ENCODE results near the gene INSYN1.

Gene INSYN1

GRCh38 chr15:73724212-73724611 is 28.9 kb downstream of the INSYN1 start:
- H3K4me3 ChIP-seq (ENCODE audit: low read depth in 1 of 2, low read length in 2 of 2): no peak overlapping the region
- no peaks in the 10 kb centered on the region for H3K9me3 ChIP-seq (ENCODE audit: low read length)
- no peaks in the 10 kb centered on the region for H3K36me3 ChIP-seq (ENCODE audit: insufficient read depth, low read length)
- no peak overlapping the region for H3K27ac ChIP-seq (ENCODE audit: low read depth, low read length)
- no peak overlapping the region for H3K9ac ChIP-seq (ENCODE audit: low read length)
- no peaks in the 10 kb centered on the region for H3K27me3 ChIP-seq (ENCODE audit: control insufficient read depth in 1 of 2, insufficient read depth in 2 of 2, low read length in 2 of 2)
- no peaks in the 10 kb centered on the region for H3K4me1 ChIP-seq (ENCODE audit: insufficient read depth, low read length)

- Histone ChIP-seq H3K9me3 (ENCODE audit: low read length) (no peaks in the 10 kb centered on the region), H3K4me1 (ENCODE audit: insufficient read depth, low read length) (no peaks in the 10 kb centered on the region), H3K27ac (ENCODE audit: low read depth, low read length) (no peak overlapping the region), H3K27me3 (ENCODE audit: control insufficient read depth in 1 of 2, insufficient read depth in 2 of 2, low read length in 2 of 2) (no peaks in the 10 kb centered on the region), H3K9ac (ENCODE audit: low read length) (no peak overlapping the region), H3K36me3 (ENCODE audit: insufficient read depth, low read length) (no peaks in the 10 kb centered on the region), H3K4me3 (ENCODE audit: low read depth in 1 of 2, low read length in 2 of 2) (no peak overlapping the region)
These were observed 30.0 kb downstream of the INSYN1 start for GRCh38 chr15:73723191-73723590.

GRCh38 chr15:73722425-73722824 is 30.7 kb downstream of the INSYN1 start:
- H3K9ac ChIP-seq (ENCODE audit: low read length): no peak overlapping the region
- no peaks in the 10 kb centered on the region for H3K9me3 ChIP-seq (ENCODE audit: low read length)

GRCh38 chr15:73718694-73719093 is 34.5 kb downstream of the INSYN1 start:
- no peak overlapping the region for H3K27ac ChIP-seq (ENCODE audit: low read depth, low read length)
- no peaks in the 10 kb centered on the region for H3K27me3 ChIP-seq (ENCODE audit: control insufficient read depth in 1 of 2, insufficient read depth in 2 of 2, low read length in 2 of 2)
- no peak overlapping the region for H3K4me3 ChIP-seq (ENCODE audit: low read depth in 1 of 2, low read length in 2 of 2)
- no peaks in the 10 kb centered on the region for H3K4me1 ChIP-seq (ENCODE audit: insufficient read depth, low read length)
- peaks cover 9% of the 10 kb centered on the region for H3K36me3 ChIP-seq (ENCODE audit: insufficient read depth, low read length)
- no peaks in the 10 kb centered on the region for H3K9me3 ChIP-seq (ENCODE audit: low read length)
- H3K9ac ChIP-seq (ENCODE audit: low read length): no peak overlapping the region

More at GRCh38 chr15:73722425-73722824, 30.7 kb downstream of the INSYN1 start:
- H3K27ac ChIP-seq (ENCODE audit: low read depth, low read length): no peak overlapping the region
- H3K4me1 ChIP-seq (ENCODE audit: insufficient read depth, low read length): no peaks in the 10 kb centered on the region
- H3K27me3 ChIP-seq (ENCODE audit: control insufficient read depth in 1 of 2, insufficient read depth in 2 of 2, low read length in 2 of 2): no peaks in the 10 kb centered on the region
- no peak overlapping the region for H3K4me3 ChIP-seq (ENCODE audit: low read depth in 1 of 2, low read length in 2 of 2)
- no peaks in the 10 kb centered on the region for H3K36me3 ChIP-seq (ENCODE audit: insufficient read depth, low read length)

GRCh38 chr15:73717802-73718201 is 35.3 kb downstream of the INSYN1 start:
- peaks cover 18% of the 10 kb centered on the region for H3K36me3 ChIP-seq (ENCODE audit: insufficient read depth, low read length)
- H3K27ac ChIP-seq (ENCODE audit: low read depth, low read length): no peak overlapping the region
- no peaks in the 10 kb centered on the region for H3K27me3 ChIP-seq (ENCODE audit: control insufficient read depth in 1 of 2, insufficient read depth in 2 of 2, low read length in 2 of 2)
- H3K9ac ChIP-seq (ENCODE audit: low read length): no peak overlapping the region
- H3K4me1 ChIP-seq (ENCODE audit: insufficient read depth, low read length): no peaks in the 10 kb centered on the region
- no peaks in the 10 kb centered on the region for H3K9me3 ChIP-seq (ENCODE audit: low read length)
- H3K4me3 ChIP-seq (ENCODE audit: low read depth in 1 of 2, low read length in 2 of 2): no peak overlapping the region

- no peaks in the 10 kb centered on the region for H3K4me1 ChIP-seq (ENCODE audit: insufficient read depth, low read length)
- peaks cover 18% of the 10 kb centered on the region for H3K36me3 ChIP-seq (ENCODE audit: insufficient read depth, low read length)
- no peak overlapping the region for H3K9ac ChIP-seq (ENCODE audit: low read length)
- H3K4me3 ChIP-seq (ENCODE audit: low read depth in 1 of 2, low read length in 2 of 2): no peak overlapping the region
- no peak overlapping the region for H3K27ac ChIP-seq (ENCODE audit: low read depth, low read length)
- H3K9me3 ChIP-seq (ENCODE audit: low read length): no peaks in the 10 kb centered on the region
- no peaks in the 10 kb centered on the region for H3K27me3 ChIP-seq (ENCODE audit: control insufficient read depth in 1 of 2, insufficient read depth in 2 of 2, low read length in 2 of 2)
These were observed 35.9 kb downstream of the INSYN1 start for GRCh38 chr15:73717206-73717605.

- Histone ChIP-seq H3K36me3 (ENCODE audit: insufficient read depth, low read length) (peaks cover 20% of the 10 kb centered on the region), H3K27me3 (ENCODE audit: control insufficient read depth in 1 of 2, insufficient read depth in 2 of 2, low read length in 2 of 2) (no peaks in the 10 kb centered on the region), H3K27ac (ENCODE audit: low read depth, low read length) (no peak overlapping the region), H3K4me3 (ENCODE audit: low read depth in 1 of 2, low read length in 2 of 2) (no peak overlapping the region), H3K4me1 (ENCODE audit: insufficient read depth, low read length) (no peaks in the 10 kb centered on the region), H3K9me3 (ENCODE audit: low read length) (no peaks in the 10 kb centered on the region), H3K9ac (ENCODE audit: low read length) (no peak overlapping the region)
These were observed 36.7 kb downstream of the INSYN1 start for GRCh38 chr15:73716417-73716816.

- H3K4me3 ChIP-seq (ENCODE audit: low read depth in 1 of 2, low read length in 2 of 2): no peak overlapping the region
- no peaks in the 10 kb centered on the region for H3K9me3 ChIP-seq (ENCODE audit: low read length)
- H3K4me1 ChIP-seq (ENCODE audit: insufficient read depth, low read length): no peaks in the 10 kb centered on the region
- no peak overlapping the region for H3K27ac ChIP-seq (ENCODE audit: low read depth, low read length)
- peaks cover 30% of the 10 kb centered on the region for H3K36me3 ChIP-seq (ENCODE audit: insufficient read depth, low read length)
- H3K27me3 ChIP-seq (ENCODE audit: control insufficient read depth in 1 of 2, insufficient read depth in 2 of 2, low read length in 2 of 2): no peaks in the 10 kb centered on the region
- H3K9ac ChIP-seq (ENCODE audit: low read length): no peak overlapping the region
These were observed 37.7 kb downstream of the INSYN1 start for GRCh38 chr15:73715417-73715816.

- Histone ChIP-seq H3K4me3 (ENCODE audit: low read depth in 1 of 2, low read length in 2 of 2) (no peak overlapping the region), H3K9me3 (ENCODE audit: low read length) (no peaks in the 10 kb centered on the region), H3K27ac (ENCODE audit: low read depth, low read length) (no peak overlapping the region), H3K9ac (ENCODE audit: low read length) (no peak overlapping the region), H3K27me3 (ENCODE audit: control insufficient read depth in 1 of 2, insufficient read depth in 2 of 2, low read length in 2 of 2) (no peaks in the 10 kb centered on the region), H3K4me1 (ENCODE audit: insufficient read depth, low read length) (no peaks in the 10 kb centered on the region), H3K36me3 (ENCODE audit: insufficient read depth, low read length) (peaks cover 34% of the 10 kb centered on the region)
These were observed 38.4 kb downstream of the INSYN1 start for GRCh38 chr15:73714695-73715301.

GRCh38 chr15:73712107-73712506 is 41.0 kb downstream of the INSYN1 start:
- Histone ChIP-seq H3K9ac (ENCODE audit: low read length) (no peak overlapping the region), H3K4me1 (ENCODE audit: insufficient read depth, low read length) (no peaks in the 10 kb centered on the region), H3K9me3 (ENCODE audit: low read length) (no peaks in the 10 kb centered on the region), H3K27ac (ENCODE audit: low read depth, low read length) (no peak overlapping the region), H3K27me3 (ENCODE audit: control insufficient read depth in 1 of 2, insufficient read depth in 2 of 2, low read length in 2 of 2) (no peaks in the 10 kb centered on the region), H3K4me3 (ENCODE audit: low read depth in 1 of 2, low read length in 2 of 2) (no peak overlapping the region), H3K36me3 (ENCODE audit: insufficient read depth, low read length) (peaks cover 60% of the 10 kb centered on the region)

- H3K9ac ChIP-seq (ENCODE audit: low read length): no peak overlapping the region
- H3K27me3 ChIP-seq (ENCODE audit: control insufficient read depth in 1 of 2, insufficient read depth in 2 of 2, low read length in 2 of 2): no peaks in the 10 kb centered on the region
- H3K36me3 ChIP-seq (ENCODE audit: insufficient read depth, low read length): peaks cover 66% of the 10 kb centered on the region
- H3K27ac ChIP-seq (ENCODE audit: low read depth, low read length): no peak overlapping the region
- no peaks in the 10 kb centered on the region for H3K9me3 ChIP-seq (ENCODE audit: low read length)
- H3K4me1 ChIP-seq (ENCODE audit: insufficient read depth, low read length): no peaks in the 10 kb centered on the region
- H3K4me3 ChIP-seq (ENCODE audit: low read depth in 1 of 2, low read length in 2 of 2): no peak overlapping the region
These were observed 41.6 kb downstream of the INSYN1 start for GRCh38 chr15:73711526-73711925.

GRCh38 chr15:73710321-73710720 is 42.8 kb downstream of the INSYN1 start:
- peaks cover 72% of the 10 kb centered on the region for H3K36me3 ChIP-seq (ENCODE audit: insufficient read depth, low read length)
- no peaks in the 10 kb centered on the region for H3K9me3 ChIP-seq (ENCODE audit: low read length)
- H3K9ac ChIP-seq (ENCODE audit: low read length): no peak overlapping the region
- H3K4me3 ChIP-seq (ENCODE audit: low read depth in 1 of 2, low read length in 2 of 2): no peak overlapping the region
- no peaks in the 10 kb centered on the region for H3K4me1 ChIP-seq (ENCODE audit: insufficient read depth, low read length)
- H3K27me3 ChIP-seq (ENCODE audit: control insufficient read depth in 1 of 2, insufficient read depth in 2 of 2, low read length in 2 of 2): no peaks in the 10 kb centered on the region
- H3K27ac ChIP-seq (ENCODE audit: low read depth, low read length): no peak overlapping the region

All from muscle layer of colon (tissue), 2 donors.